K562 (cell line): ENCODE results near the gene SLC19A2. TPM values are rescaled to one million over a fixed set of nuclear protein-coding genes. Genes with fewer than 3 reads are reported as not detected.

Source experiments
- BCOR ChIP-seq: fragments of 450-650 bp; IDR thresholded peaks from 2 replicates; pipeline ENCODE4 v1.6.1; 2016
- CCAR2 ChIP-seq: fragments of 200-400 bp; formaldehyde crosslinking; IDR thresholded peaks from 2 replicates; pipeline ENCODE4 v1.6.1; 2017; ENCODE audit warnings: mild to moderate bottlenecking, low read depth, low read length
- ELF1 ChIP-seq: fragments of 200-800 bp; sonication (Bioruptor generic); IDR thresholded peaks from 2 replicates; pipeline ENCODE4 v1.6.1; 2016; ENCODE audit warnings: missing genetic modification characterization, missing compliant biosample characterization
- ESRRA ChIP-seq: fragments of 450-650 bp; IDR thresholded peaks from 2 replicates; pipeline ENCODE4 v1.6.1; 2014; ENCODE audit warnings: low read depth, mild to moderate bottlenecking, moderate library complexity, borderline replicate concordance
- GATAD2A ChIP-seq: fragments of 450-650 bp; IDR thresholded peaks from 2 replicates; pipeline ENCODE4 v1.6.1; 2017
- GTF2F1 ChIP-seq: IDR thresholded peaks from 2 replicates; pipeline ENCODE4 v1.6.1; 2011; ENCODE audit warnings: low read depth, low read length, improper control_type of control experiment
- JUN ChIP-seq, 2 experiments: sonication (generic) in 1 of 2; formaldehyde crosslinking in 1 of 2; IDR thresholded peaks; 2 replicates each; pipeline versions ENCODE4 v1.6.1 to v1.8.0; 2012 to 2022; ENCODE audit warnings: borderline replicate concordance in 2 of 2, mild to moderate bottlenecking in 2 of 2, improper control_type of control experiment in 1 of 2, low read depth in 1 of 2, low read length in 1 of 2, missing genetic modification reagents in 1 of 2
- KDM5B ChIP-seq: fragments of 200-600 bp; sonication (generic); IDR thresholded peaks from 2 replicates; pipeline ENCODE4 v1.6.1; 2012; ENCODE audit warnings: low read depth, mild to moderate bottlenecking, moderate library complexity, low read length, control low read depth, inconsistent platforms; ENCODE audit not compliant: insufficient replicate concordance
- NFIX ChIP-seq: fragments of 250-450 bp; sonication (Bioruptor Pico); IDR thresholded peaks from 2 replicates; pipeline ENCODE4 v1.4.0; 2020; ENCODE audit warnings: low read depth, mild to moderate bottlenecking, moderate library complexity
- NR4A1 ChIP-seq, 2 experiments: fragments of 250-450 bp in 1 of 2; fragments of 450-650 bp in 1 of 2; sonication (Bioruptor Pico) in 1 of 2; IDR thresholded peaks; 2 replicates each; pipeline versions ENCODE4 v1.4.0 to v1.6.1; 2016 to 2020; ENCODE audit warnings: mild to moderate bottlenecking in 2 of 2, missing compliant biosample characterization in 1 of 2, missing genetic modification characterization in 1 of 2, moderate library complexity in 1 of 2
- PHF21A ChIP-seq: fragments of 450-650 bp; IDR thresholded peaks from 2 replicates; pipeline ENCODE4 v1.6.1; 2017; ENCODE audit warnings: low read depth, borderline replicate concordance
- POLR2AphosphoS2 ChIP-seq: IDR thresholded peaks from 2 replicates; pipeline ENCODE4 v1.6.1; 2012; ENCODE audit warnings: low read length, improper control_type of control experiment
- RNF2 ChIP-seq: sonication (generic); IDR thresholded peaks from 2 replicates; pipeline ENCODE4 v1.6.1; 2016
- SAP30 ChIP-seq: fragments of 200-600 bp; sonication (generic); IDR thresholded peaks from 2 replicates; pipeline ENCODE4 v1.6.1; 2012; ENCODE audit warnings: borderline replicate concordance, low read depth, mild to moderate bottlenecking, moderate library complexity, low read length, control low read depth, inconsistent platforms; ENCODE audit not compliant: insufficient read depth, poor library complexity, severe bottlenecking
- ZBTB7A ChIP-seq: IDR thresholded peaks from 2 replicates; pipeline ENCODE4 v1.6.1; 2011; ENCODE audit warnings: low read depth, mild to moderate bottlenecking, low read length, moderate library complexity, borderline replicate concordance; ENCODE audit not compliant: control insufficient read depth
- ZNF212 ChIP-seq: fragments of 450-650 bp; formaldehyde crosslinking; IDR thresholded peaks from 2 replicates; pipeline ENCODE4 v1.4.0; 2020; ENCODE audit warnings: mild to moderate bottlenecking
- ZNF57 ChIP-seq: fragments of 450-650 bp; formaldehyde crosslinking; IDR thresholded peaks from 2 replicates; pipeline ENCODE4 v1.4.0; 2020; ENCODE audit warnings: mild to moderate bottlenecking, moderate library complexity
- polyA plus RNA-seq, 8 experiments: library from polyadenylated mRNA; depleted of rRNA in 4 of 8; stranded (reverse) in 5 of 8; unstranded in 3 of 8; fragments of >200 nt; fragmentation: Nextera tagmentation in 2 of 8; fragmentation: Illumina TruSeq in 1 of 8; extraction: Ambion mirVana in 2 of 8; extraction: Trizol in 1 of 8; gene quantifications; 2 replicates each; pipeline versions ENCODE4 v1.2.1 to v1.2.3, GENCODE V29; 2011 to 2014; ENCODE audit warnings: inconsistent platforms in 1 of 8, missing spikeins in 1 of 8
- total RNA-seq, 7 experiments: library from RNA; depleted of rRNA in 6 of 7; stranded (reverse); fragments of >200 nt in 6 of 7; fragmentation: Illumina TruSeq in 2 of 7; extraction: Trizol in 2 of 7; gene quantifications; 2 replicates each; pipeline versions ENCODE4 v1.2.1 to v1.2.3, GENCODE V29; 2011 to 2021; ENCODE audit warnings: low replicate concordance in 1 of 7
- TF ChIP-seq, protein P1 (sequence below): sonication (generic); formaldehyde crosslinking; IDR thresholded peaks from 2 replicates; pipeline ENCODE4 v1.8.0; 2022; ENCODE audit warnings: mild to moderate bottlenecking, missing genetic modification reagents
- TF ChIP-seq, protein P2 (sequence below): fragments of 450-650 bp; formaldehyde crosslinking; IDR thresholded peaks from 2 replicates; pipeline ENCODE4 v1.4.0; 2022; ENCODE audit warnings: mild to moderate bottlenecking, moderate library complexity
- TF ChIP-seq, protein P3 (sequence below): fragments of 450-650 bp; formaldehyde crosslinking; IDR thresholded peaks from 2 replicates; pipeline ENCODE4 v1.4.0; 2020; ENCODE audit warnings: mild to moderate bottlenecking, mixed read lengths
- TF ChIP-seq, protein P4 (sequence below): fragments of 200-800 bp; sonication (Bioruptor generic); IDR thresholded peaks from 2 replicates; pipeline ENCODE4 v1.6.1; 2017; ENCODE audit warnings: missing genetic modification characterization, missing compliant biosample characterization

Gene SLC19A2
- total and polyA plus RNA-seq, 9 of the 15 experiments (the other 6 are each of a cell fraction or from before 2014, with no cell fraction given): 7.4 to 42.8 (median 19.2) TPM

DNA sequence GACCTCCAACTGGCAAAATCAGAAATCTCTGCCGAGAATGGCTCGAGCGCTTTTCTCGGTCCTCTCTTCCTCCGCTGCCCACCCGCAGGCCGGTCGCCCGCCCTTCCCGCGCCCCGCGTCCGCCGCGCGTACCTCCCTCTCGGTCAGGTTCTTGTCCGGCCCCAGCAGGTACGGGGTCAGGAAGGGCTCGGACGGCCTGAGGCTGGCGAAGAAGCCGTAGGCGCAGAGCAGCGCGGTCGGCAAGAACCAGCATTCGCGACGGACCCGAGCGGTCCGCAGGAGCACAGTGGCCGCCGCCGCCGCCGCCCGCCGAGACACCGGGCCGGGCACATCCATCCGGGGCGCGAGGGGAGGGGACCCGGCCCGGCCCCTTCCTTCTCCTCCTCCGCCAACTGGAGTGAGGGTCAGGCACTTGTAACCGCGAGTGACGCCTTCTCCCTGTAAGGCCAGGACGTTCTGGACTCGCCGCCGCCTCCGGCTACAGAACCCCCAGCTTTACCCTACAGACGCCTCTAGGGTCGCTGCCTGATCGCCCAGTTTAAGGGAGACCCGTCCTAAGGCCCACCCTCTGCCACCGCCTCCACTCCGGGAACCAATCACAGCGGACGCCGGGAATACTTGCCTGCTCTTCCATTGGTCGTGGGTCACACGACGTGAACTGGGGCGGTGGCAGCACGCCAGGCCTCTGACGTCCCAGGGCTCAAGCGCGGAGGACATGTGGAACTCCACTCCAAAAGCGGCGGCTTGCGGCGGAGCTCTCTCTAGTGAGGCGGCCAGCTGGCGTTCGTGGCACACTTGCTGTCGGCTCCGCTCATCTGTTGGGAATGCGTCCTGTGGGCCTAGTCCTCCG lies at the start of gene SLC19A2 (continued):
- TF ChIP-seq, protein P1, sequence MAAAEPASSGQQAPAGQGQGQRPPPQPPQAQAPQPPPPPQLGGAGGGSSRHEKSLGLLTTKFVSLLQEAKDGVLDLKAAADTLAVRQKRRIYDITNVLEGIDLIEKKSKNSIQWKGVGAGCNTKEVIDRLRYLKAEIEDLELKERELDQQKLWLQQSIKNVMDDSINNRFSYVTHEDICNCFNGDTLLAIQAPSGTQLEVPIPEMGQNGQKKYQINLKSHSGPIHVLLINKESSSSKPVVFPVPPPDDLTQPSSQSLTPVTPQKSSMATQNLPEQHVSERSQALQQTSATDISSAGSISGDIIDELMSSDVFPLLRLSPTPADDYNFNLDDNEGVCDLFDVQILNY (CRISPR knock-in tag): peak; percentile 62; the same call in 1 of the 2 replicates
- TF ChIP-seq JUN (IDR thresholded peaks at IDR 0.05; ENCODE audit: borderline replicate concordance, low read depth, low read length) (0 out of 2 replicates have a peak, but pooled peaks have one; percentile 23), JUN (CRISPR knock-in tag; IDR thresholded peaks at IDR 0.05; ENCODE audit: borderline replicate concordance) (peak; percentile 70; the same call in 1 of the 2 replicates), CCAR2 (no peak), ZNF57 (no peak), KDM5B (peak; percentile 91), ZBTB7A (peak; percentile 88), GATAD2A (peak; percentile 84; the same call in 1 of the 2 replicates), GTF2F1 (peak; percentile 82; the same call in 1 of the 2 replicates), ESRRA (peak; percentile 36), ELF1 (no peak), ZNF212 (CRISPR knock-in tag) (peak; percentile 75; the same call in 1 of the 2 replicates), SAP30 (peak; percentile 63), POLR2AphosphoS2 (no peak; the same call in 1 of the 2 replicates), NR4A1 (CRISPR knock-in tag; IDR thresholded peaks at IDR 0.05) (0 out of 2 replicates have a peak, but pooled peaks have one; percentile 65), NR4A1 (tag; IDR thresholded peaks at IDR 0.05) (no peak), PHF21A (0 out of 2 replicates have a peak, but pooled peaks have one; percentile 15), NFIX (CRISPR knock-in tag) (no peak), RNF2 (peak; percentile 55), BCOR (0 out of 2 replicates have a peak, but pooled peaks have one; percentile 20)
- TF ChIP-seq, protein P2, sequence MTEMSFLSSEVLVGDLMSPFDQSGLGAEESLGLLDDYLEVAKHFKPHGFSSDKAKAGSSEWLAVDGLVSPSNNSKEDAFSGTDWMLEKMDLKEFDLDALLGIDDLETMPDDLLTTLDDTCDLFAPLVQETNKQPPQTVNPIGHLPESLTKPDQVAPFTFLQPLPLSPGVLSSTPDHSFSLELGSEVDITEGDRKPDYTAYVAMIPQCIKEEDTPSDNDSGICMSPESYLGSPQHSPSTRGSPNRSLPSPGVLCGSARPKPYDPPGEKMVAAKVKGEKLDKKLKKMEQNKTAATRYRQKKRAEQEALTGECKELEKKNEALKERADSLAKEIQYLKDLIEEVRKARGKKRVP (CRISPR knock-in tag): no peak
- TF ChIP-seq, protein P3, sequence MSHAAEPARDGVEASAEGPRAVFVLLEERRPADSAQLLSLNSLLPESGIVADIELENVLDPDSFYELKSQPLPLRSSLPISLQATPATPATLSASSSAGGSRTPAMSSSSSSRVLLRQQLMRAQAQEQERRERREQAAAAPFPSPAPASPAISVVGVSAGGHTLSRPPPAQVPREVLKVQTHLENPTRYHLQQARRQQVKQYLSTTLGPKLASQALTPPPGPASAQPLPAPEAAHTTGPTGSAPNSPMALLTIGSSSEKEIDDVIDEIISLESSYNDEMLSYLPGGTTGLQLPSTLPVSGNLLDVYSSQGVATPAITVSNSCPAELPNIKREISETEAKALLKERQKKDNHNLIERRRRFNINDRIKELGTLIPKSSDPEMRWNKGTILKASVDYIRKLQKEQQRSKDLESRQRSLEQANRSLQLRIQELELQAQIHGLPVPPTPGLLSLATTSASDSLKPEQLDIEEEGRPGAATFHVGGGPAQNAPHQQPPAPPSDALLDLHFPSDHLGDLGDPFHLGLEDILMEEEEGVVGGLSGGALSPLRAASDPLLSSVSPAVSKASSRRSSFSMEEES: no peak
- TF ChIP-seq, protein P4, sequence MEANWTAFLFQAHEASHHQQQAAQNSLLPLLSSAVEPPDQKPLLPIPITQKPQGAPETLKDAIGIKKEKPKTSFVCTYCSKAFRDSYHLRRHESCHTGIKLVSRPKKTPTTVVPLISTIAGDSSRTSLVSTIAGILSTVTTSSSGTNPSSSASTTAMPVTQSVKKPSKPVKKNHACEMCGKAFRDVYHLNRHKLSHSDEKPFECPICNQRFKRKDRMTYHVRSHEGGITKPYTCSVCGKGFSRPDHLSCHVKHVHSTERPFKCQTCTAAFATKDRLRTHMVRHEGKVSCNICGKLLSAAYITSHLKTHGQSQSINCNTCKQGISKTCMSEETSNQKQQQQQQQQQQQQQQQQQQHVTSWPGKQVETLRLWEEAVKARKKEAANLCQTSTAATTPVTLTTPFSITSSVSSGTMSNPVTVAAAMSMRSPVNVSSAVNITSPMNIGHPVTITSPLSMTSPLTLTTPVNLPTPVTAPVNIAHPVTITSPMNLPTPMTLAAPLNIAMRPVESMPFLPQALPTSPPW (CRISPR knock-in tag): peak; percentile 63
